ENCODE results near the gene KLF17.

Gene KLF17

GRCh38 chr1:44118682-44119081, at the start of gene KLF17:
KLF17 (plus strand) TSS chr1:44118821; CDS start chr1:44118908, 87 bp downstream.
- DNase-seq = no peak

- peak; percentile 46 to 48 (median 47) for DNase-seq
These were observed 47.2 kb upstream of the KLF17 start for GRCh38 chr1:44071461-44071860.

GRCh38 chr1:44072204-44072603, 46.4 kb upstream of the KLF17 start:
- DNase-seq = peak; percentile 86 to 94 (median 90)

- DNase-seq = peak; percentile 13 to 44 (median 35)
These were observed 45.8 kb upstream of the KLF17 start for GRCh38 chr1:44072821-44073220.

GRCh38 chr1:44073528-44073927, 45.1 kb upstream of the KLF17 start:
- peak in 1 of 3 donors; percentile 14 for DNase-seq

- DNase-seq = no peak
These were observed 44.2 kb upstream of the KLF17 start for GRCh38 chr1:44074415-44074814.

- no peak for DNase-seq
These were observed 42.6 kb upstream of the KLF17 start for GRCh38 chr1:44076066-44076465.

GRCh38 chr1:44077421-44077820, 41.2 kb upstream of the KLF17 start:
- no peak for DNase-seq

- no peak for DNase-seq
These were observed 40.5 kb upstream of the KLF17 start for GRCh38 chr1:44078104-44078503.

GRCh38 chr1:44079566-44079965, 39.1 kb upstream of the KLF17 start:
- no peak for DNase-seq

- no peak for DNase-seq
These were observed 33.5 kb upstream of the KLF17 start for GRCh38 chr1:44084998-44085675.

GRCh38 chr1:44086692-44087474, 31.7 kb upstream of the KLF17 start:
- DNase-seq = no peak

- no peak for DNase-seq
These were observed 29.1 kb upstream of the KLF17 start for GRCh38 chr1:44089371-44090048.

GRCh38 chr1:44090429-44091252, 28.0 kb upstream of the KLF17 start:
- DNase-seq = no peak

- no peak for DNase-seq
These were observed 24.6 kb upstream of the KLF17 start for GRCh38 chr1:44094047-44094446.

GRCh38 chr1:44100183-44100868, 18.3 kb upstream of the KLF17 start:
- no peak for DNase-seq

- DNase-seq = no peak
These were observed 17.3 kb upstream of the KLF17 start for GRCh38 chr1:44101328-44101727.

- peak in 1 of 3 donors; percentile 17 for DNase-seq
These were observed 15.1 kb upstream of the KLF17 start for GRCh38 chr1:44103270-44104131.

- DNase-seq = no peak
These were observed 12.8 kb upstream of the KLF17 start for GRCh38 chr1:44105810-44106209.

- peak; percentile 33 to 63 (median 41) for DNase-seq
These were observed 10.4 kb upstream of the KLF17 start for GRCh38 chr1:44108241-44108640.

GRCh38 chr1:44108971-44109370, 9.7 kb upstream of the KLF17 start:
- no peak for DNase-seq
